Testis (tissue), 3 donors: Measurements from ENCODE around the gene ASXL2. TPM values are rescaled to one million over a fixed set of nuclear protein-coding genes. Genes with fewer than 3 reads are reported as not detected.
"Not testable (repeated sequence)": the region's sequence is repeated elsewhere in the genome, so short reads cannot be mapped to it uniquely, and the experiment has no call there.

ENCODE experiments used
- DNase-seq: peaks from one replicate; pipeline ENCODE4 v3.0.0-alpha.2; 2019
- H3K27ac ChIP-seq, 2 donors: fragments of 200-600 bp; sonication (generic); one replicate each; pipeline ENCODE4 v1.5.1; 2019
- H3K27me3 ChIP-seq: fragments of 200-600 bp; sonication (generic); one replicate; pipeline ENCODE4 v1.5.1; 2019
- H3K36me3 ChIP-seq: fragments of 200-600 bp; sonication (generic); one replicate; pipeline ENCODE4 v1.5.1; 2017; ENCODE audit warnings: low read depth; ENCODE audit errors: missing control alignments
- H3K4me1 ChIP-seq: fragments of 200-600 bp; sonication (generic); one replicate; pipeline ENCODE4 v1.5.1; 2019
- H3K4me3 ChIP-seq, 2 donors: fragments of 200-600 bp; sonication (generic); one replicate each; pipeline ENCODE4 v1.5.1; 2017 to 2019
- H3K9me3 ChIP-seq: fragments of 200-600 bp; sonication (generic); one replicate; pipeline ENCODE4 v1.5.1; 2017
- CTCF ChIP-seq, 3 experiments: fragments of 450-650 bp in 2 of 3; fragments of 200-600 bp in 1 of 3; sonication (generic) in 1 of 3; IDR thresholded peaks; one replicate each; pipeline ENCODE4 v1.5.1; 2016 to 2019; ENCODE audit warnings: antibody characterized with exemption in 3 of 3, mild to moderate bottlenecking in 2 of 3, moderate library complexity in 1 of 3
- POLR2A ChIP-seq: fragments of 450-650 bp; IDR thresholded peaks from one replicate; pipeline ENCODE4 v1.6.1; 2017; ENCODE audit warnings: antibody characterized with exemption, mild to moderate bottlenecking, moderate library complexity
- WGBS, 2 donors: methylation state at CpG; one replicate each; pipeline ENCODE4 v1.1.5; 2018; 5-methylcytosine and 5-hydroxymethylcytosine counted together
- intact Hi-C: fragments of 100-400 bp; cut with DNase I; formaldehyde crosslinking; loops from one replicate; pipeline ENCODE4 v1.15.1; 2023; ENCODE audit warnings: low total_unique reads
- polyA plus RNA-seq: library from polyadenylated mRNA; stranded (reverse); fragments of 350-450 nt; fragmentation: Illumina TruSeq; extraction: RNeasy Lipid Tissue Mini Kit (QIAGEN cat#74804); gene quantifications from one replicate; pipeline ENCODE4 v1.2.3, GENCODE V29; 2014; ENCODE audit warnings: low read depth, low replicate concordance; ENCODE audit not compliant: insufficient read depth
- total RNA-seq, 2 donors: library from RNA; depleted of rRNA; stranded (reverse); fragments of >200 nt; gene quantifications; one replicate each; pipeline ENCODE4 v1.2.3, GENCODE V29; 2016

The ASXL2 gene
- total and polyA plus RNA-seq, 3 donors from 2014 or later = 40.9 to 51.9 (median 43.3) TPM

GRCh38 chr2:25711675-25712354 lies 166.5 kb downstream of the ASXL2 start:
- no peak for DNase-seq
- Histone ChIP-seq H3K9me3 (no peaks in the 10 kb centered on the region), H3K27ac (no peak overlapping the region), H3K27me3 (no peaks in the 10 kb centered on the region), H3K4me1 (no peaks in the 10 kb centered on the region), H3K36me3 (no peaks in the 10 kb centered on the region), H3K4me3 (no peak overlapping the region)
- 22 to 24% methylated on average over 12 of the region's 12 CpGs for WGBS, 2 donors
- no peak for TF ChIP-seq POLR2A
- TF ChIP-seq CTCF (IDR thresholded peaks at IDR 0.05) = no peak
- intact Hi-C loops = no loop called here

- H3K27ac ChIP-seq = no peak overlapping the region
- whole genome bisulfite sequencing, 2 donors = 91 to 95% methylated on average over 3 of the region's 3 CpGs
- no peaks in the 10 kb centered on the region for H3K4me1 ChIP-seq
- no peak overlapping the region for H3K4me3 ChIP-seq
- no peaks in the 10 kb centered on the region for H3K27me3 ChIP-seq
- intact Hi-C loops = no loop called here
- no peaks in the 10 kb centered on the region for H3K36me3 ChIP-seq
- no peak for DNase-seq
- TF ChIP-seq POLR2A (no peak), CTCF (IDR thresholded peaks at IDR 0.05) (no peak)
- no peaks in the 10 kb centered on the region for H3K9me3 ChIP-seq
Measured at GRCh38 chr2:25710750-25711149, 167.5 kb downstream of the ASXL2 start.

- no peaks in the 10 kb centered on the region for H3K36me3 ChIP-seq
- WGBS, 2 donors = 90% methylated on average over 2 of the region's 2 CpGs
- H3K4me1 ChIP-seq = no peaks in the 10 kb centered on the region
- H3K4me3 ChIP-seq = no peak overlapping the region
- DNase-seq = no peak
- intact Hi-C loops = no loop called here
- H3K27me3 ChIP-seq = no peaks in the 10 kb centered on the region
- TF ChIP-seq CTCF (IDR thresholded peaks at IDR 0.05) (no peak), POLR2A (no peak)
- H3K27ac ChIP-seq = no peak overlapping the region
- no peaks in the 10 kb centered on the region for H3K9me3 ChIP-seq
Measured at GRCh38 chr2:25709349-25709748, 168.9 kb downstream of the ASXL2 start.

GRCh38 chr2:25707927-25708590 lies 170.2 kb downstream of the ASXL2 start:
- no peak overlapping the region for H3K27ac ChIP-seq
- H3K36me3 ChIP-seq = no peaks in the 10 kb centered on the region
- H3K4me1 ChIP-seq = no peaks in the 10 kb centered on the region
- TF ChIP-seq CTCF (IDR thresholded peaks at IDR 0.05) = no peak
- TF ChIP-seq POLR2A = no peak
- no peak overlapping the region for H3K4me3 ChIP-seq
- intact Hi-C loops = no loop called here
- DNase-seq = no peak
- no peaks in the 10 kb centered on the region for H3K9me3 ChIP-seq
- no peaks in the 10 kb centered on the region for H3K27me3 ChIP-seq
- 68 to 84% methylated on average over 4 to 5 of the region's 5 CpGs for WGBS, 2 donors

GRCh38 chr2:25705575-25705974 lies 172.7 kb downstream of the ASXL2 start:
- intact Hi-C loops, H3K27me3 ChIP-seq, H3K36me3 ChIP-seq, DNase-seq, H3K4me3 ChIP-seq, H3K4me1 ChIP-seq, H3K9me3 ChIP-seq, H3K27ac ChIP-seq: not testable (repeated sequence)
- WGBS, 2 donors = 94% methylated on average over 17 to 33 of the region's 33 CpGs
